Measurements from ENCODE around the gene CMC2. TPM values are rescaled to one million over a fixed set of nuclear protein-coding genes. Genes with fewer than 3 reads are reported as not detected.

Gene CMC2
- total and polyA plus RNA-seq, 2 of the 13 experiments (the other 11 are each of a cell fraction or from before 2014, with no cell fraction given) = 116 to 129 TPM

GRCh38 chr16:81006813-81007695 is at the start of gene CMC2, which contains the start of gene CENPN (continued):
- TF ChIP-seq REXO4 (CRISPR knock-in tag; IDR thresholded peaks at IDR 0.05; ENCODE audit: borderline replicate concordance) (0 out of 2 replicates have a peak, but pooled peaks have one; percentile 10), SRSF1 (optimal IDR thresholded peaks at IDR 0.05; ENCODE audit: low read depth, low read length) (peak; percentile 85), ZNF446 (CRISPR knock-in tag; IDR thresholded peaks at IDR 0.05) (no peak; the same call in 1 of the 2 replicates), WIZ (CRISPR knock-in tag; IDR thresholded peaks at IDR 0.05) (no peak; the same call in 1 of the 2 replicates), ONECUT2 (CRISPR knock-in tag; IDR thresholded peaks at IDR 0.05) (no peak), ZBTB26 (CRISPR knock-in tag; IDR thresholded peaks at IDR 0.05; ENCODE audit: borderline replicate concordance) (peak; percentile 7; the same call in 1 of the 2 replicates), ZFP36L2 (CRISPR knock-in tag; IDR thresholded peaks at IDR 0.05) (no peak), ZNF205 (CRISPR knock-in tag; IDR thresholded peaks at IDR 0.05) (peak; percentile 48; the same call in 1 of the 2 replicates), ZNF282 (IDR thresholded peaks at IDR 0.05; ENCODE audit: partially characterized antibody) (no peak), CREB1 (IDR thresholded peaks at IDR 0.05) (peak; percentile 100), CREB1 (CRISPR knock-in tag; IDR thresholded peaks at IDR 0.05) (peak; percentile 96), HDAC1 (CRISPR knock-in tag; IDR thresholded peaks at IDR 0.05) (peak; percentile 97), ZNF12 (CRISPR knock-in tag; IDR thresholded peaks at IDR 0.05) (no peak), CHCHD3 (CRISPR knock-in tag; IDR thresholded peaks at IDR 0.05) (no peak; the same call in 1 of the 2 replicates), ZFP90 (CRISPR knock-in tag; IDR thresholded peaks at IDR 0.05; ENCODE audit: borderline replicate concordance) (peak; percentile 55; the same call in 1 of the 2 replicates), YEATS2 (CRISPR knock-in tag; IDR thresholded peaks at IDR 0.05; ENCODE audit: borderline replicate concordance) (peak; percentile 60), HOXA9 (CRISPR knock-in tag; IDR thresholded peaks at IDR 0.05; ENCODE audit: borderline replicate concordance) (peak; percentile 87; the same call in 1 of the 2 replicates), KLF9 (CRISPR knock-in tag; IDR thresholded peaks at IDR 0.05; ENCODE audit: low read depth) (no peak), SRSF9 (IDR thresholded peaks at IDR 0.05; ENCODE audit: borderline replicate concordance, insufficient read depth, low read depth, low read length, poor library complexity, severe bottlenecking) (no peak), EHMT2 (IDR thresholded peaks at IDR 0.05; ENCODE audit: borderline replicate concordance, low read depth, low read length) (no peak), ZNF124 (CRISPR knock-in tag; IDR thresholded peaks at IDR 0.05) (no peak), ZNF720 (CRISPR knock-in tag; IDR thresholded peaks at IDR 0.05) (no peak), MAX (IDR thresholded peaks at IDR 0.05) (peak; percentile 88), ZNF703 (CRISPR knock-in tag; IDR thresholded peaks at IDR 0.05; ENCODE audit: borderline replicate concordance) (peak; percentile 37; the same call in 1 of the 2 replicates), SRF (IDR thresholded peaks at IDR 0.05; ENCODE audit: low read depth, low read length) (peak; percentile 46; the same call in 1 of the 2 replicates), GATAD2A (CRISPR knock-in tag; IDR thresholded peaks at IDR 0.05) (peak; percentile 44), PRMT3 (CRISPR knock-in tag; IDR thresholded peaks at IDR 0.05; ENCODE audit: borderline replicate concordance, low read depth) (peak; percentile 81; the same call in 1 of the 2 replicates), ZNF441 (CRISPR knock-in tag; IDR thresholded peaks at IDR 0.05; ENCODE audit: borderline replicate concordance) (peak; percentile 73), HOXD1 (CRISPR knock-in tag; IDR thresholded peaks at IDR 0.05) (peak; percentile 79)
